Keratinocyte (primary cell): Measurements from ENCODE around the gene MAPKAPK3. TPM values are rescaled to one million over a fixed set of nuclear protein-coding genes. Genes with fewer than 3 reads are reported as not detected.

Experiments used
- DNase-seq: peaks from one replicate; pipeline ENCODE4 v3.0.0-alpha.2; 2011; ENCODE audit warnings: low read depth, missing footprints, low spot score
- FAIRE-seq: peaks from 2 replicates; lab custom pipeline; 2011; peaks lifted over from hg19 to GRCh38; lab: Jason Lieb, UNC
- H2AFZ ChIP-seq: 2 replicates; pipeline ENCODE4 v1.6.0; 2012; ENCODE audit warnings: low read length, control low read depth, inconsistent platforms; ENCODE audit not compliant: control insufficient read depth
- H3K27ac ChIP-seq: 2 replicates; pipeline ENCODE4 v1.5.1; 2011; ENCODE audit warnings: low read length; ENCODE audit not compliant: control insufficient read depth, insufficient read depth
- H3K27me3 ChIP-seq: 3 replicates; pipeline ENCODE4 v1.6.0; 2011; ENCODE audit warnings: low read length; ENCODE audit not compliant: control insufficient read depth, insufficient read depth; ENCODE audit errors: extremely low read depth
- H3K36me3 ChIP-seq, 2 experiments: 2 replicates in 1 of 2; 3 replicates in 1 of 2; pipeline ENCODE4 v1.5.1; 2011; ENCODE audit warnings: low read length in 2 of 2, mild to moderate bottlenecking in 1 of 2; ENCODE audit not compliant: control insufficient read depth in 2 of 2, insufficient read depth in 2 of 2; ENCODE audit errors: extremely low read depth in 1 of 2
- H3K4me1 ChIP-seq: 3 replicates; pipeline ENCODE4 v1.5.1; 2011; ENCODE audit warnings: low read length; ENCODE audit not compliant: control insufficient read depth, insufficient read depth; ENCODE audit errors: extremely low read depth
- H3K4me2 ChIP-seq: 3 replicates; pipeline ENCODE4 v1.6.0; 2011; ENCODE audit warnings: low read depth, low read length; ENCODE audit not compliant: control insufficient read depth, insufficient read depth; ENCODE audit errors: extremely low read depth
- H3K4me3 ChIP-seq, 3 experiments: fragments of 200-600 bp in 1 of 3; sonication (generic) in 1 of 3; 2 replicates in 2 of 3; 3 replicates in 1 of 3; pipeline ENCODE4 v1.5.1; 2011 to 2016; ENCODE audit warnings: low read length in 3 of 3, mild to moderate bottlenecking in 3 of 3, control low read depth in 2 of 3, inconsistent platforms in 1 of 3, low read depth in 1 of 3, mixed read lengths in 1 of 3, mixed run types in 1 of 3, moderate library complexity in 1 of 3; ENCODE audit not compliant: control insufficient read depth in 2 of 3, insufficient read depth in 2 of 3; ENCODE audit errors: extremely low read depth in 1 of 3
- H3K79me2 ChIP-seq: 2 replicates; pipeline ENCODE4 v1.6.0; 2012; ENCODE audit warnings: low read length; ENCODE audit not compliant: control insufficient read depth, insufficient read depth
- H3K9ac ChIP-seq: 3 replicates; pipeline ENCODE4 v1.6.0; 2011; ENCODE audit warnings: low read length; ENCODE audit not compliant: control insufficient read depth, insufficient read depth; ENCODE audit errors: extremely low read depth
- H3K9me1 ChIP-seq: 3 replicates; pipeline ENCODE4 v1.6.0; 2011; ENCODE audit warnings: low read length; ENCODE audit not compliant: control insufficient read depth, insufficient read depth; ENCODE audit errors: extremely low read depth
- H3K9me3 ChIP-seq: 2 replicates; pipeline ENCODE4 v1.5.1; 2012; ENCODE audit warnings: low read depth, low read length; ENCODE audit not compliant: control insufficient read depth
- H4K20me1 ChIP-seq: 3 replicates; pipeline ENCODE4 v1.6.0; 2011; ENCODE audit warnings: low read length; ENCODE audit not compliant: control insufficient read depth, insufficient read depth; ENCODE audit errors: extremely low read depth
- CTCF ChIP-seq, 3 experiments: IDR thresholded peaks in 1 of 3; conservative IDR thresholded peaks in 1 of 3; optimal IDR thresholded peaks in 1 of 3; 2 replicates in 2 of 3; 3 replicates in 1 of 3; pipeline versions ENCODE3 to v1.5.1; 2011; ENCODE audit warnings: low read length in 3 of 3, mild to moderate bottlenecking in 3 of 3, moderate library complexity in 2 of 3, control low read depth in 1 of 3, inconsistent platforms in 1 of 3; ENCODE audit not compliant: insufficient read depth in 2 of 3; ENCODE audit errors: extremely low read depth in 1 of 3
- EZH2 ChIP-seq: IDR thresholded peaks from one replicate; pipeline ENCODE4 v1.6.1; 2012; ENCODE audit warnings: inconsistent platforms, mild to moderate bottlenecking, low read length, moderate library complexity
- dilution Hi-C: fragments of 300-500 bp; cut with MboI; formaldehyde crosslinking; loops from one replicate; pipeline ENCODE4 v1.7.0; 2020; ENCODE audit warnings: low sequenced_read_pairs; ENCODE audit not compliant: extremely low pct_ligation_motif_present
- polyA plus RNA-seq, 5 experiments: library from polyadenylated mRNA; depleted of rRNA in 3 of 5; stranded (reverse) in 3 of 5; stranded (forward) in 1 of 5; unstranded in 1 of 5; fragments of >200 nt; gene quantifications; 1 replicate in 1 of 5; 2 replicates in 3 of 5; 3 replicates in 1 of 5; pipeline versions ENCODE4 v1.2.1 to v1.2.3, GENCODE V29; 2011 to 2012; ENCODE audit warnings: missing spikeins in 2 of 5, low read depth in 1 of 5, low replicate concordance in 1 of 5

Gene MAPKAPK3
- polyA plus RNA-seq, 1 donor (not counting 4 experiments of a cell fraction or from before 2014, with no cell fraction given): 134 TPM

GRCh38 chr3:50674349-50675178 is 57.6 kb downstream of the MAPKAPK3 start, which contains the start of gene DOCK3:
Gene DOCK3, plus strand, starts transcription at chr3:50674927. Its CDS starts 337 bp downstream, at chr3:50675264.
- no peaks in the 10 kb centered on the region for H3K4me1 ChIP-seq
- DNase-seq (no peak), FAIRE-seq (no peak)
- H3K9ac ChIP-seq: no peak within 1 kb of the TSS
- H3K4me3 ChIP-seq: peak within 1 kb of the TSS in 1 of 3 experiments; percentile 24
- no peaks in the 10 kb centered on the region for H4K20me1 ChIP-seq
- TF ChIP-seq CTCF (optimal IDR thresholded peaks at IDR 0.05 in 1 of 3, IDR thresholded peaks at IDR 0.05 in 1 of 3, conservative IDR thresholded peaks at IDR 0.05 in 1 of 3; ENCODE audit: extremely low read depth in 1 of 3, insufficient read depth in 2 of 3, low read length in 3 of 3): no peak
- peak; percentile 80 for TF ChIP-seq EZH2
- no peaks in the 10 kb centered on the region for H3K36me3 ChIP-seq
- H2AFZ ChIP-seq: no peak within 1 kb of the TSS
- no peaks in the 10 kb centered on the region for H3K9me1 ChIP-seq
- no peaks in the 10 kb centered on the region for H3K9me3 ChIP-seq
- dilution Hi-C loops: no loop called here
- peak within 1 kb of the TSS; percentile 48 for H3K4me2 ChIP-seq
- H3K27ac ChIP-seq: no peak within 1 kb of the TSS
- H3K79me2 ChIP-seq: no peaks in the 10 kb centered on the region
- peaks cover 57% of the 10 kb centered on the region for H3K27me3 ChIP-seq

- Histone ChIP-seq H4K20me1 (no peaks in the 10 kb centered on the region), H3K9me3 (no peaks in the 10 kb centered on the region), H3K9ac (no peak overlapping the region), H3K79me2 (no peaks in the 10 kb centered on the region), H3K9me1 (no peaks in the 10 kb centered on the region), H3K27me3 (peaks cover 57% of the 10 kb centered on the region), H2AFZ (no peak overlapping the region), H3K4me1 (no peaks in the 10 kb centered on the region), H3K27ac (no peak overlapping the region), H3K4me3 (peak overlapping the region in 1 of 3 experiments; percentile 24), H3K36me3 (no peaks in the 10 kb centered on the region), H3K4me2 (peak overlapping the region; percentile 48)
- dilution Hi-C loops: no loop called here
- TF ChIP-seq EZH2 (no peak), CTCF (optimal IDR thresholded peaks at IDR 0.05 in 1 of 3, IDR thresholded peaks at IDR 0.05 in 1 of 3, conservative IDR thresholded peaks at IDR 0.05 in 1 of 3; ENCODE audit: extremely low read depth in 1 of 3, insufficient read depth in 2 of 3, low read length in 3 of 3) (peak in 2 of 3 experiments; percentile 48 to 66)
- FAIRE-seq (no peak), DNase-seq (no peak)
Observed at GRCh38 chr3:50675179-50676030, 58.5 kb downstream of the MAPKAPK3 start.
